ENCODE measurements around the gene NFKBIB. TPM values are rescaled to one million over a fixed set of nuclear protein-coding genes. Genes with fewer than 3 reads are reported as not detected.

NFKBIB gene
- polyA plus RNA-seq, 1 of the 3 experiments (the other 2 are of a cell fraction), result 31.8 TPM

DNA sequence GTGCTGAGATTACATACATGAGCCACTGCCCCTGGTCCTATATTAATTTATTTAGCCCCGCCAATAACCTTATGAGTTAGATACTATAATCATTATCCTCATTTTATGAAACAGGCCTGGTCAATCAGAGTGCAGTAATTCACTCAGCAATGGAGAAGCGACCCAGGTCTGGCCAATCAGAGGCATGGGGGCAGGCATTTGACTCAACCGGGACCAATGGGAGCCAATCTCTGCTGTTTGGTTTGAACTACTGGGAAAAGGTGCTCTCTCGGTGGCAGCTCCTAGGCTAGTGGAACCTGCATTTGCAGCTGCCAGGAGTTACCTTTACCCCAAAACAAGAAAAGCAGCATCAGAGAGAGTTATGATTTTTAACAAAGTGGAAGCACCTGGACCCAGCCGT is 6.9 kb upstream of the NFKBIB start:
- TF ChIP-seq EZH2phosphoT487 (IDR thresholded peaks at IDR 0.05; ENCODE audit: borderline replicate concordance, low read depth), result no peak
- no peak for TF ChIP-seq CHD2 (IDR thresholded peaks at IDR 0.05; ENCODE audit: low read length, partially characterized antibody)
- TF ChIP-seq, protein P1, sequence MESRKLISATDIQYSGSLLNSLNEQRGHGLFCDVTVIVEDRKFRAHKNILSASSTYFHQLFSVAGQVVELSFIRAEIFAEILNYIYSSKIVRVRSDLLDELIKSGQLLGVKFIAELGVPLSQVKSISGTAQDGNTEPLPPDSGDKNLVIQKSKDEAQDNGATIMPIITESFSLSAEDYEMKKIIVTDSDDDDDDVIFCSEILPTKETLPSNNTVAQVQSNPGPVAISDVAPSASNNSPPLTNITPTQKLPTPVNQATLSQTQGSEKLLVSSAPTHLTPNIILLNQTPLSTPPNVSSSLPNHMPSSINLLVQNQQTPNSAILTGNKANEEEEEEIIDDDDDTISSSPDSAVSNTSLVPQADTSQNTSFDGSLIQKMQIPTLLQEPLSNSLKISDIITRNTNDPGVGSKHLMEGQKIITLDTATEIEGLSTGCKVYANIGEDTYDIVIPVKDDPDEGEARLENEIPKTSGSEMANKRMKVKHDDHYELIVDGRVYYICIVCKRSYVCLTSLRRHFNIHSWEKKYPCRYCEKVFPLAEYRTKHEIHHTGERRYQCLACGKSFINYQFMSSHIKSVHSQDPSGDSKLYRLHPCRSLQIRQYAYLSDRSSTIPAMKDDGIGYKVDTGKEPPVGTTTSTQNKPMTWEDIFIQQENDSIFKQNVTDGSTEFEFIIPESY (IDR thresholded peaks at IDR 0.05; ENCODE audit: borderline replicate concordance, low read depth), result no peak
- TF ChIP-seq, protein P2, sequence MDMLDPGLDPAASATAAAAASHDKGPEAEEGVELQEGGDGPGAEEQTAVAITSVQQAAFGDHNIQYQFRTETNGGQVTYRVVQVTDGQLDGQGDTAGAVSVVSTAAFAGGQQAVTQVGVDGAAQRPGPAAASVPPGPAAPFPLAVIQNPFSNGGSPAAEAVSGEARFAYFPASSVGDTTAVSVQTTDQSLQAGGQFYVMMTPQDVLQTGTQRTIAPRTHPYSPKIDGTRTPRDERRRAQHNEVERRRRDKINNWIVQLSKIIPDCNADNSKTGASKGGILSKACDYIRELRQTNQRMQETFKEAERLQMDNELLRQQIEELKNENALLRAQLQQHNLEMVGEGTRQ (IDR thresholded peaks at IDR 0.05; ENCODE audit: borderline replicate concordance, low read depth, low read length), result no peak
- TF ChIP-seq RXRA (IDR thresholded peaks at IDR 0.05; ENCODE audit: borderline replicate concordance, low read depth), result no peak
- TF ChIP-seq YY1 (IDR thresholded peaks at IDR 0.05; ENCODE audit: low read depth), result no peak
- no peak for TF ChIP-seq GATA2 (CRISPR knock-in tag; IDR thresholded peaks at IDR 0.05)
- no peak for TF ChIP-seq ELF1 (IDR thresholded peaks at IDR 0.05)
- TF ChIP-seq, protein P3, sequence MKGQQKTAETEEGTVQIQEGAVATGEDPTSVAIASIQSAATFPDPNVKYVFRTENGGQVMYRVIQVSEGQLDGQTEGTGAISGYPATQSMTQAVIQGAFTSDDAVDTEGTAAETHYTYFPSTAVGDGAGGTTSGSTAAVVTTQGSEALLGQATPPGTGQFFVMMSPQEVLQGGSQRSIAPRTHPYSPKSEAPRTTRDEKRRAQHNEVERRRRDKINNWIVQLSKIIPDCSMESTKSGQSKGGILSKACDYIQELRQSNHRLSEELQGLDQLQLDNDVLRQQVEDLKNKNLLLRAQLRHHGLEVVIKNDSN (IDR thresholded peaks at IDR 0.05; ENCODE audit: borderline replicate concordance, low read depth), result no peak
- no peak for TF ChIP-seq RAD21 (IDR thresholded peaks at IDR 0.05; ENCODE audit: low read length)
- no peak for TF ChIP-seq SMC3 (IDR thresholded peaks at IDR 0.05; ENCODE audit: low read depth, low read length)
- TF ChIP-seq, protein P4, sequence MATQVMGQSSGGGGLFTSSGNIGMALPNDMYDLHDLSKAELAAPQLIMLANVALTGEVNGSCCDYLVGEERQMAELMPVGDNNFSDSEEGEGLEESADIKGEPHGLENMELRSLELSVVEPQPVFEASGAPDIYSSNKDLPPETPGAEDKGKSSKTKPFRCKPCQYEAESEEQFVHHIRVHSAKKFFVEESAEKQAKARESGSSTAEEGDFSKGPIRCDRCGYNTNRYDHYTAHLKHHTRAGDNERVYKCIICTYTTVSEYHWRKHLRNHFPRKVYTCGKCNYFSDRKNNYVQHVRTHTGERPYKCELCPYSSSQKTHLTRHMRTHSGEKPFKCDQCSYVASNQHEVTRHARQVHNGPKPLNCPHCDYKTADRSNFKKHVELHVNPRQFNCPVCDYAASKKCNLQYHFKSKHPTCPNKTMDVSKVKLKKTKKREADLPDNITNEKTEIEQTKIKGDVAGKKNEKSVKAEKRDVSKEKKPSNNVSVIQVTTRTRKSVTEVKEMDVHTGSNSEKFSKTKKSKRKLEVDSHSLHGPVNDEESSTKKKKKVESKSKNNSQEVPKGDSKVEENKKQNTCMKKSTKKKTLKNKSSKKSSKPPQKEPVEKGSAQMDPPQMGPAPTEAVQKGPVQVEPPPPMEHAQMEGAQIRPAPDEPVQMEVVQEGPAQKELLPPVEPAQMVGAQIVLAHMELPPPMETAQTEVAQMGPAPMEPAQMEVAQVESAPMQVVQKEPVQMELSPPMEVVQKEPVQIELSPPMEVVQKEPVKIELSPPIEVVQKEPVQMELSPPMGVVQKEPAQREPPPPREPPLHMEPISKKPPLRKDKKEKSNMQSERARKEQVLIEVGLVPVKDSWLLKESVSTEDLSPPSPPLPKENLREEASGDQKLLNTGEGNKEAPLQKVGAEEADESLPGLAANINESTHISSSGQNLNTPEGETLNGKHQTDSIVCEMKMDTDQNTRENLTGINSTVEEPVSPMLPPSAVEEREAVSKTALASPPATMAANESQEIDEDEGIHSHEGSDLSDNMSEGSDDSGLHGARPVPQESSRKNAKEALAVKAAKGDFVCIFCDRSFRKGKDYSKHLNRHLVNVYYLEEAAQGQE (IDR thresholded peaks at IDR 0.05; ENCODE audit: low read depth, low read length), result no peak
- TF ChIP-seq, protein P5, sequence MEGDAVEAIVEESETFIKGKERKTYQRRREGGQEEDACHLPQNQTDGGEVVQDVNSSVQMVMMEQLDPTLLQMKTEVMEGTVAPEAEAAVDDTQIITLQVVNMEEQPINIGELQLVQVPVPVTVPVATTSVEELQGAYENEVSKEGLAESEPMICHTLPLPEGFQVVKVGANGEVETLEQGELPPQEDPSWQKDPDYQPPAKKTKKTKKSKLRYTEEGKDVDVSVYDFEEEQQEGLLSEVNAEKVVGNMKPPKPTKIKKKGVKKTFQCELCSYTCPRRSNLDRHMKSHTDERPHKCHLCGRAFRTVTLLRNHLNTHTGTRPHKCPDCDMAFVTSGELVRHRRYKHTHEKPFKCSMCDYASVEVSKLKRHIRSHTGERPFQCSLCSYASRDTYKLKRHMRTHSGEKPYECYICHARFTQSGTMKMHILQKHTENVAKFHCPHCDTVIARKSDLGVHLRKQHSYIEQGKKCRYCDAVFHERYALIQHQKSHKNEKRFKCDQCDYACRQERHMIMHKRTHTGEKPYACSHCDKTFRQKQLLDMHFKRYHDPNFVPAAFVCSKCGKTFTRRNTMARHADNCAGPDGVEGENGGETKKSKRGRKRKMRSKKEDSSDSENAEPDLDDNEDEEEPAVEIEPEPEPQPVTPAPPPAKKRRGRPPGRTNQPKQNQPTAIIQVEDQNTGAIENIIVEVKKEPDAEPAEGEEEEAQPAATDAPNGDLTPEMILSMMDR (IDR thresholded peaks at IDR 0.05), result no peak
- TF ChIP-seq GABPA (IDR thresholded peaks at IDR 0.05; ENCODE audit: low read depth), result no peak
- no peak for TF ChIP-seq JUND (IDR thresholded peaks at IDR 0.05)
- no peak for TF ChIP-seq RCOR1 (IDR thresholded peaks at IDR 0.05; ENCODE audit: low read length)
- Histone ChIP-seq H3K4me3 (ENCODE audit: low read depth in 2 of 2, low read length in 1 of 2) (no peak overlapping the region), H3F3A (replicated peaks; ENCODE audit: insufficient read depth) (no peaks in the 10 kb centered on the region), H3K27me3 (ENCODE audit: insufficient read depth) (no peaks in the 10 kb centered on the region), H3K9me3 (no peaks in the 10 kb centered on the region), H3K36me3 (replicated peaks in 1 of 2; ENCODE audit: control insufficient read depth in 1 of 2, insufficient read depth in 2 of 2, low read length in 1 of 2) (peaks cover 0 to 8% of the 10 kb centered on the region in 2 experiments), H2AFZ (ENCODE audit: low read depth) (no peak overlapping the region), H4K20me1 (ENCODE audit: insufficient read depth) (no peaks in the 10 kb centered on the region), H3K27ac (ENCODE audit: low read depth in 2 of 2, low read length in 1 of 2) (no peak overlapping the region), H3K4me1 (ENCODE audit: control insufficient read depth in 1 of 2, insufficient read depth in 2 of 2, low read depth in 1 of 2, low read length in 1 of 2) (no peaks in the 10 kb centered on the region; a peak in 1 of 4 replicates), H3K9me2 (no peaks in the 10 kb centered on the region), H3K79me2 (ENCODE audit: insufficient read depth) (no peaks in the 10 kb centered on the region), H3K9ac (no peak overlapping the region), H3K4me2 (no peak overlapping the region)
- ChIA-PET CTCF (no interaction called here), POLR2A (no interaction called here)
- no peak for DNase-seq
- 93% methylated on average over 5 of the region's 5 CpGs for WGBS (ENCODE audit: low lambda C conversion rate)
